H1 (cell line): ENCODE measurements around the gene PRRT2. TPM values are rescaled to one million over a fixed set of nuclear protein-coding genes. Genes with fewer than 3 reads are reported as not detected.

Source experiments
- EGR1 ChIP-seq: IDR thresholded peaks from 2 replicates; pipeline ENCODE4 v1.6.1; 2011; ENCODE audit warnings: low read depth, low read length, borderline replicate concordance
- EZH2 ChIP-seq: fragments of 200-600 bp; sonication (generic); IDR thresholded peaks from 2 replicates; pipeline ENCODE4 v1.7.1; 2012; ENCODE audit warnings: low read depth, mild to moderate bottlenecking, moderate library complexity, low read length, inconsistent platforms; ENCODE audit not compliant: severe bottlenecking
- GABPA ChIP-seq: IDR thresholded peaks from 2 replicates; pipeline ENCODE4 v1.6.1; 2011; ENCODE audit warnings: mild to moderate bottlenecking, low read length, moderate library complexity, borderline replicate concordance; ENCODE audit not compliant: insufficient read depth
- RNF2 ChIP-seq: fragments of 200-900, 300-1000 bp; sonication (generic); IDR thresholded peaks from 2 replicates; pipeline ENCODE4 v1.7.1; 2016; ENCODE audit warnings: borderline replicate concordance, low read depth, mild to moderate bottlenecking, antibody characterized with exemption, low read length; ENCODE audit not compliant: poor library complexity, severe bottlenecking; ENCODE audit errors: missing control alignments
- SP4 ChIP-seq: IDR thresholded peaks from 2 replicates; pipeline ENCODE4 v1.6.1; 2012; ENCODE audit warnings: low read length, inconsistent platforms
- SRF ChIP-seq: IDR thresholded peaks from 2 replicates; pipeline ENCODE4 v1.6.1; 2011; ENCODE audit warnings: mild to moderate bottlenecking, low read depth, low read length, moderate library complexity
- ZNF274 ChIP-seq: IDR thresholded peaks from 2 replicates; pipeline ENCODE4 v1.7.0; 2012; ENCODE audit warnings: low read length, borderline replicate concordance; ENCODE audit errors: extremely low read depth
- polyA plus RNA-seq, 7 experiments: library from polyadenylated mRNA; depleted of rRNA in 3 of 7; stranded (reverse) in 5 of 7; unstranded in 2 of 7; fragments of >200 nt in 5 of 7; fragments of 200-250 nt in 2 of 7; gene quantifications; 1 replicate in 5 of 7; 2 replicates in 1 of 7; 4 replicates in 1 of 7; pipeline versions ENCODE4 v1.2.1 to v1.2.3, GENCODE V29; 2011 to 2013; ENCODE audit warnings: missing spikeins in 2 of 7, mixed read lengths in 2 of 7
- total RNA-seq: library from RNA; stranded (reverse); fragmentation: NEBNext Ultra II Directional; extraction: Animal tissue kit (Norgen Biotek cat#: 25700); gene quantifications from 2 replicates; pipeline ENCODE4 v1.2.1, GENCODE V29; 2021
- TF ChIP-seq, protein P1 (sequence below): fragments of 300-600 bp; sonication (generic); IDR thresholded peaks from 2 replicates; pipeline ENCODE4 v1.7.1; 2012; ENCODE audit warnings: low read length, moderate library complexity, mild to moderate bottlenecking, inconsistent platforms; ENCODE audit not compliant: insufficient replicate concordance
- TF ChIP-seq, protein P2 (sequence below): IDR thresholded peaks from 2 replicates; pipeline ENCODE4 v1.6.1; 2012; ENCODE audit warnings: inconsistent platforms

PRRT2 gene
- total and polyA plus RNA-seq, 2 of the 8 experiments (the other 6 are each of a cell fraction or from before 2014, with no cell fraction given), result 12.8 to 32.6 TPM

DNA sequence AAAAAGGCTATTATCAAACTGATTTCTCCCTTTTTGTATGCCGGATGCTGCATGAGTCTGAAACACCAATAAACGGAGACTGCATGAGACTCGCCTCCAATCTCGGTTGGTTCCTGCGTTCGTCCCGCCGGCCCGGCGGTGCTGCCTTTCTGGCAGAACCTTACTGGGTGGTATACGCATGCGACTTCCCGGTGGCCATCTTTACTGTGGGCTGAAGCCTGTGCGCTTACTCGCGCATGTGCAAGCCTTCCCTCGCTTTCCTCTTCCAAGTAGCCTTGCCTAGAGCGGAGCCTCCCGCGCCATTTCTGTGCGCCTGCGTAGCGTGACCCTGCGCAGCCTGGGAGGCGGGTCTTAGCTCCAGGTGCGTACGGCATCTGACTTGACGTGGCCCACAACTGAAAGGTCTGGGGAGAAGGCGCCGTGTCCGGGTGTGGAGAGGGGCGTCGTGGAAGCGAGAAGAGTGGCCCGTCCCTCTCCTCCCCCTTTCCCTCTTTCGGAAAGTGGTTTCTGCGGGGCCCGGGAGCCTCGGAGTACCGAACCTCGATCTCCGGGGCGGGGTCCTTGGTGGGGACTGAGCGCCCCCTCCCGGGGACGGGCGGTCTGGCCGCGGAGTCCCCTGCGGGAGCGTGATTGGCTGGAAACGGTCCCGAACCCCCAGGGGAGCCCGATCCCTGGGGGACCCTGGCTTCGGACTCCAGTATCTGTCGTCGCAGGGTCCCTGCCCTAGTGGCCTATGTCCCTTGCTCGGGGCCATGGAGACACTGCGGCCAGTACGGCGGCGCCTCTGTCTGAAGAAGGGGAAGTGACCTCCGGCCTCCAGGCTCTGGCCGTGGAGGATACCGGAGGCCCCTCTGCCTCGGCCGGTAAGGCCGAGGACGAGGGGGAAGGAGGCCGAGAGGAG lies 4.0 kb downstream of the PRRT2 start, which contains the start of gene PAGR1 (continued):
- TF ChIP-seq EGR1 (no peak), EZH2 (no peak), GABPA (no peak), SP4 (peak; percentile 85; the same call in 1 of the 2 replicates), SRF (no peak), RNF2 (no peak), ZNF274 (no peak)
- TF ChIP-seq, protein P1, sequence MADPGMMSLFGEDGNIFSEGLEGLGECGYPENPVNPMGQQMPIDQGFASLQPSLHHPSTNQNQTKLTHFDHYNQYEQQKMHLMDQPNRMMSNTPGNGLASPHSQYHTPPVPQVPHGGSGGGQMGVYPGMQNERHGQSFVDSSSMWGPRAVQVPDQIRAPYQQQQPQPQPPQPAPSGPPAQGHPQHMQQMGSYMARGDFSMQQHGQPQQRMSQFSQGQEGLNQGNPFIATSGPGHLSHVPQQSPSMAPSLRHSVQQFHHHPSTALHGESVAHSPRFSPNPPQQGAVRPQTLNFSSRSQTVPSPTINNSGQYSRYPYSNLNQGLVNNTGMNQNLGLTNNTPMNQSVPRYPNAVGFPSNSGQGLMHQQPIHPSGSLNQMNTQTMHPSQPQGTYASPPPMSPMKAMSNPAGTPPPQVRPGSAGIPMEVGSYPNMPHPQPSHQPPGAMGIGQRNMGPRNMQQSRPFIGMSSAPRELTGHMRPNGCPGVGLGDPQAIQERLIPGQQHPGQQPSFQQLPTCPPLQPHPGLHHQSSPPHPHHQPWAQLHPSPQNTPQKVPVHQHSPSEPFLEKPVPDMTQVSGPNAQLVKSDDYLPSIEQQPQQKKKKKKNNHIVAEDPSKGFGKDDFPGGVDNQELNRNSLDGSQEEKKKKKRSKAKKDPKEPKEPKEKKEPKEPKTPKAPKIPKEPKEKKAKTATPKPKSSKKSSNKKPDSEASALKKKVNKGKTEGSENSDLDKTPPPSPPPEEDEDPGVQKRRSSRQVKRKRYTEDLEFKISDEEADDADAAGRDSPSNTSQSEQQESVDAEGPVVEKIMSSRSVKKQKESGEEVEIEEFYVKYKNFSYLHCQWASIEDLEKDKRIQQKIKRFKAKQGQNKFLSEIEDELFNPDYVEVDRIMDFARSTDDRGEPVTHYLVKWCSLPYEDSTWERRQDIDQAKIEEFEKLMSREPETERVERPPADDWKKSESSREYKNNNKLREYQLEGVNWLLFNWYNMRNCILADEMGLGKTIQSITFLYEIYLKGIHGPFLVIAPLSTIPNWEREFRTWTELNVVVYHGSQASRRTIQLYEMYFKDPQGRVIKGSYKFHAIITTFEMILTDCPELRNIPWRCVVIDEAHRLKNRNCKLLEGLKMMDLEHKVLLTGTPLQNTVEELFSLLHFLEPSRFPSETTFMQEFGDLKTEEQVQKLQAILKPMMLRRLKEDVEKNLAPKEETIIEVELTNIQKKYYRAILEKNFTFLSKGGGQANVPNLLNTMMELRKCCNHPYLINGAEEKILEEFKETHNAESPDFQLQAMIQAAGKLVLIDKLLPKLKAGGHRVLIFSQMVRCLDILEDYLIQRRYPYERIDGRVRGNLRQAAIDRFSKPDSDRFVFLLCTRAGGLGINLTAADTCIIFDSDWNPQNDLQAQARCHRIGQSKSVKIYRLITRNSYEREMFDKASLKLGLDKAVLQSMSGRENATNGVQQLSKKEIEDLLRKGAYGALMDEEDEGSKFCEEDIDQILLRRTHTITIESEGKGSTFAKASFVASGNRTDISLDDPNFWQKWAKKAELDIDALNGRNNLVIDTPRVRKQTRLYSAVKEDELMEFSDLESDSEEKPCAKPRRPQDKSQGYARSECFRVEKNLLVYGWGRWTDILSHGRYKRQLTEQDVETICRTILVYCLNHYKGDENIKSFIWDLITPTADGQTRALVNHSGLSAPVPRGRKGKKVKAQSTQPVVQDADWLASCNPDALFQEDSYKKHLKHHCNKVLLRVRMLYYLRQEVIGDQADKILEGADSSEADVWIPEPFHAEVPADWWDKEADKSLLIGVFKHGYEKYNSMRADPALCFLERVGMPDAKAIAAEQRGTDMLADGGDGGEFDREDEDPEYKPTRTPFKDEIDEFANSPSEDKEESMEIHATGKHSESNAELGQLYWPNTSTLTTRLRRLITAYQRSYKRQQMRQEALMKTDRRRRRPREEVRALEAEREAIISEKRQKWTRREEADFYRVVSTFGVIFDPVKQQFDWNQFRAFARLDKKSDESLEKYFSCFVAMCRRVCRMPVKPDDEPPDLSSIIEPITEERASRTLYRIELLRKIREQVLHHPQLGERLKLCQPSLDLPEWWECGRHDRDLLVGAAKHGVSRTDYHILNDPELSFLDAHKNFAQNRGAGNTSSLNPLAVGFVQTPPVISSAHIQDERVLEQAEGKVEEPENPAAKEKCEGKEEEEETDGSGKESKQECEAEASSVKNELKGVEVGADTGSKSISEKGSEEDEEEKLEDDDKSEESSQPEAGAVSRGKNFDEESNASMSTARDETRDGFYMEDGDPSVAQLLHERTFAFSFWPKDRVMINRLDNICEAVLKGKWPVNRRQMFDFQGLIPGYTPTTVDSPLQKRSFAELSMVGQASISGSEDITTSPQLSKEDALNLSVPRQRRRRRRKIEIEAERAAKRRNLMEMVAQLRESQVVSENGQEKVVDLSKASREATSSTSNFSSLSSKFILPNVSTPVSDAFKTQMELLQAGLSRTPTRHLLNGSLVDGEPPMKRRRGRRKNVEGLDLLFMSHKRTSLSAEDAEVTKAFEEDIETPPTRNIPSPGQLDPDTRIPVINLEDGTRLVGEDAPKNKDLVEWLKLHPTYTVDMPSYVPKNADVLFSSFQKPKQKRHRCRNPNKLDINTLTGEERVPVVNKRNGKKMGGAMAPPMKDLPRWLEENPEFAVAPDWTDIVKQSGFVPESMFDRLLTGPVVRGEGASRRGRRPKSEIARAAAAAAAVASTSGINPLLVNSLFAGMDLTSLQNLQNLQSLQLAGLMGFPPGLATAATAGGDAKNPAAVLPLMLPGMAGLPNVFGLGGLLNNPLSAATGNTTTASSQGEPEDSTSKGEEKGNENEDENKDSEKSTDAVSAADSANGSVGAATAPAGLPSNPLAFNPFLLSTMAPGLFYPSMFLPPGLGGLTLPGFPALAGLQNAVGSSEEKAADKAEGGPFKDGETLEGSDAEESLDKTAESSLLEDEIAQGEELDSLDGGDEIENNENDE, result no peak
- TF ChIP-seq, protein P2, sequence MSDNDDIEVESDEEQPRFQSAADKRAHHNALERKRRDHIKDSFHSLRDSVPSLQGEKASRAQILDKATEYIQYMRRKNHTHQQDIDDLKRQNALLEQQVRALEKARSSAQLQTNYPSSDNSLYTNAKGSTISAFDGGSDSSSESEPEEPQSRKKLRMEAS, result peak; percentile 95
